ENCODE data around the gene F8.

Gene F8

DNA sequence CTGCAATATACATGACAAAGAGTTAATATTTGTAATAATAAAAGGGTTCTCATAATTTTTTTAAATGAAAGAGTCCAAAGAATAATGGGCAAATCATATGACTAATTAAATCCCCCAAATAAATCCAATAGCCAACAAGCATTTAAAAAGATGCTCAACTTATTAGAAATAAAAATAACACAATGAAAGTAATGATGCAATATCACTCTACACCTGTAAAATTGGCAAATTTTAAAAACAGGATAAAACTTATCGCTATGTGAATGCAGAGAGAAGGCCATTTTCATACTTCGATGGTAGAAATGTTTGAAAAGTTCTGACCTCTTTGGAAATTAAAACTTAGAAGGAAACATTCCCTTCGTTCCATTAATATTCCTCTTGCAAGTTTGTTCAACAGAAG, 1.9 kb downstream of the F8 start:
- TF ChIP-seq, protein P1, sequence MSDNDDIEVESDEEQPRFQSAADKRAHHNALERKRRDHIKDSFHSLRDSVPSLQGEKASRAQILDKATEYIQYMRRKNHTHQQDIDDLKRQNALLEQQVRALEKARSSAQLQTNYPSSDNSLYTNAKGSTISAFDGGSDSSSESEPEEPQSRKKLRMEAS (IDR thresholded peaks at IDR 0.05), result no peak
- TF ChIP-seq, protein P2, sequence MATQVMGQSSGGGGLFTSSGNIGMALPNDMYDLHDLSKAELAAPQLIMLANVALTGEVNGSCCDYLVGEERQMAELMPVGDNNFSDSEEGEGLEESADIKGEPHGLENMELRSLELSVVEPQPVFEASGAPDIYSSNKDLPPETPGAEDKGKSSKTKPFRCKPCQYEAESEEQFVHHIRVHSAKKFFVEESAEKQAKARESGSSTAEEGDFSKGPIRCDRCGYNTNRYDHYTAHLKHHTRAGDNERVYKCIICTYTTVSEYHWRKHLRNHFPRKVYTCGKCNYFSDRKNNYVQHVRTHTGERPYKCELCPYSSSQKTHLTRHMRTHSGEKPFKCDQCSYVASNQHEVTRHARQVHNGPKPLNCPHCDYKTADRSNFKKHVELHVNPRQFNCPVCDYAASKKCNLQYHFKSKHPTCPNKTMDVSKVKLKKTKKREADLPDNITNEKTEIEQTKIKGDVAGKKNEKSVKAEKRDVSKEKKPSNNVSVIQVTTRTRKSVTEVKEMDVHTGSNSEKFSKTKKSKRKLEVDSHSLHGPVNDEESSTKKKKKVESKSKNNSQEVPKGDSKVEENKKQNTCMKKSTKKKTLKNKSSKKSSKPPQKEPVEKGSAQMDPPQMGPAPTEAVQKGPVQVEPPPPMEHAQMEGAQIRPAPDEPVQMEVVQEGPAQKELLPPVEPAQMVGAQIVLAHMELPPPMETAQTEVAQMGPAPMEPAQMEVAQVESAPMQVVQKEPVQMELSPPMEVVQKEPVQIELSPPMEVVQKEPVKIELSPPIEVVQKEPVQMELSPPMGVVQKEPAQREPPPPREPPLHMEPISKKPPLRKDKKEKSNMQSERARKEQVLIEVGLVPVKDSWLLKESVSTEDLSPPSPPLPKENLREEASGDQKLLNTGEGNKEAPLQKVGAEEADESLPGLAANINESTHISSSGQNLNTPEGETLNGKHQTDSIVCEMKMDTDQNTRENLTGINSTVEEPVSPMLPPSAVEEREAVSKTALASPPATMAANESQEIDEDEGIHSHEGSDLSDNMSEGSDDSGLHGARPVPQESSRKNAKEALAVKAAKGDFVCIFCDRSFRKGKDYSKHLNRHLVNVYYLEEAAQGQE (IDR thresholded peaks at IDR 0.05; ENCODE audit: low read depth), result no peak
- TF ChIP-seq RAD21 (IDR thresholded peaks at IDR 0.05; ENCODE audit: low read depth) (no peak), CEBPB (IDR thresholded peaks at IDR 0.05) (no peak), TAF1 (IDR thresholded peaks at IDR 0.05; ENCODE audit: low read depth) (no peak), TCF12 (IDR thresholded peaks at IDR 0.05; ENCODE audit: low read depth) (no peak)
- TF ChIP-seq, protein P3, sequence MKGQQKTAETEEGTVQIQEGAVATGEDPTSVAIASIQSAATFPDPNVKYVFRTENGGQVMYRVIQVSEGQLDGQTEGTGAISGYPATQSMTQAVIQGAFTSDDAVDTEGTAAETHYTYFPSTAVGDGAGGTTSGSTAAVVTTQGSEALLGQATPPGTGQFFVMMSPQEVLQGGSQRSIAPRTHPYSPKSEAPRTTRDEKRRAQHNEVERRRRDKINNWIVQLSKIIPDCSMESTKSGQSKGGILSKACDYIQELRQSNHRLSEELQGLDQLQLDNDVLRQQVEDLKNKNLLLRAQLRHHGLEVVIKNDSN (IDR thresholded peaks at IDR 0.05), result no peak

DNA sequence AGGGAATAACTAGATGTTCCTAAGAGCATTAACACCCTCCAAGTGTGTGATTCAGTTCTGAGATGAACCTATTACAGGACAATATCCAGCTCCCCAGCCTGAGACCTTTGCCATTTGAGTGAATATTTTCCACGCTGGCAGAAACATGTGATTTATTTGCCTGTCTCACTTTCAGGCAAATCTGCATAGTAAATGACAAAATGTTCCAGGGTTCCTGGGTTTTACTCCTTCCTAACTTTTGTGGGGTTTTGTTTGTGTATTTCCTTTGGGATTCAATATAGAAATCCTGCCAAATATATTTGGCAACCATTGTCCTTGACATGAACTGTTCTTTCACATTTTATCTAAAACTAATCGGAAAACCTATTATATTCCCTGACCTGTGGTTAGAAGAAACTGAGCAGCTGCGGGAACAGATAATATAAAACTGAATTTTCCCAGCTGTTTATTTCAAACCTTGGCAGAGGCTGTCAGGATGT, 12.5 kb downstream of the F8 start:
- TF ChIP-seq YY1 (IDR thresholded peaks at IDR 0.05; ENCODE audit: low read depth), result no peak
- TF ChIP-seq, protein P3 (IDR thresholded peaks at IDR 0.05), result no peak
- TF ChIP-seq NFIC (IDR thresholded peaks at IDR 0.05), result no peak
- TF ChIP-seq CEBPB (IDR thresholded peaks at IDR 0.05), result no peak
- TF ChIP-seq TEAD4 (IDR thresholded peaks at IDR 0.05), result no peak
- no peak for TF ChIP-seq EP300 (IDR thresholded peaks at IDR 0.05; ENCODE audit: borderline replicate concordance)
- TF ChIP-seq RAD21 (IDR thresholded peaks at IDR 0.05; ENCODE audit: low read depth), result no peak

- TF ChIP-seq CEBPB (IDR thresholded peaks at IDR 0.05) (no peak), YY1 (IDR thresholded peaks at IDR 0.05; ENCODE audit: low read depth) (no peak), ZBTB7A (IDR thresholded peaks at IDR 0.05; ENCODE audit: low read depth) (no peak), CREB1 (IDR thresholded peaks at IDR 0.05; ENCODE audit: low read depth) (no peak), RAD21 (IDR thresholded peaks at IDR 0.05; ENCODE audit: low read depth) (no peak)
- TF ChIP-seq, protein P3 (IDR thresholded peaks at IDR 0.05), result no peak
Measured at GRCh38 chrX:155005190-155005589, 17.3 kb downstream of the F8 start.

DNA sequence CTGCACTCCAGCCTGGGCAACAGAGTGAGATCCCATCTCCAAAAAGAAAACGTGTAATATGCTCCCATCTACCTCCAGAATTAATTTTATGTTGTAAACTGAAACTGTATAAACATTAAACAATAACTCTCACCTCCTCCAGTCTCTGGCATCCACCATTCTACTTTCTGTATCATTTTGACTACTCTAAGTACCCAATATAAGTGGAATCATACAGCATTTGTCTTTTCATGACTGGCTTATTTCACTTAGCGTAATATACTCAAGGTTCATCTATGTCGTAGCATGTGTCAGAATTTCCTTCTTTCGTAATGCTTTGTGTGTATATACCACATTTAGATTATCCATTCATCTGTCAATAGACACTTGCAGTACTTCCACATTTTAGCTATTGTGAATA, 20.6 kb downstream of the F8 start:
- TF ChIP-seq YY1 (IDR thresholded peaks at IDR 0.05; ENCODE audit: low read depth) (no peak), TCF12 (IDR thresholded peaks at IDR 0.05; ENCODE audit: low read depth) (no peak), CREB1 (IDR thresholded peaks at IDR 0.05; ENCODE audit: low read depth) (no peak), EGR1 (IDR thresholded peaks at IDR 0.05) (no peak), NFIC (IDR thresholded peaks at IDR 0.05) (no peak), FOXM1 (IDR thresholded peaks at IDR 0.05; ENCODE audit: borderline replicate concordance, low read depth) (no peak), ZBTB7A (IDR thresholded peaks at IDR 0.05; ENCODE audit: low read depth) (no peak), RAD21 (IDR thresholded peaks at IDR 0.05; ENCODE audit: low read depth) (no peak), EP300 (IDR thresholded peaks at IDR 0.05; ENCODE audit: borderline replicate concordance) (no peak), TAF1 (IDR thresholded peaks at IDR 0.05; ENCODE audit: low read depth) (no peak), TEAD4 (IDR thresholded peaks at IDR 0.05) (no peak), CEBPB (IDR thresholded peaks at IDR 0.05) (no peak)
- TF ChIP-seq, protein P3 (IDR thresholded peaks at IDR 0.05), result no peak
- TF ChIP-seq, protein P1 (IDR thresholded peaks at IDR 0.05), result no peak
- TF ChIP-seq, protein P2 (IDR thresholded peaks at IDR 0.05; ENCODE audit: low read depth), result no peak

DNA sequence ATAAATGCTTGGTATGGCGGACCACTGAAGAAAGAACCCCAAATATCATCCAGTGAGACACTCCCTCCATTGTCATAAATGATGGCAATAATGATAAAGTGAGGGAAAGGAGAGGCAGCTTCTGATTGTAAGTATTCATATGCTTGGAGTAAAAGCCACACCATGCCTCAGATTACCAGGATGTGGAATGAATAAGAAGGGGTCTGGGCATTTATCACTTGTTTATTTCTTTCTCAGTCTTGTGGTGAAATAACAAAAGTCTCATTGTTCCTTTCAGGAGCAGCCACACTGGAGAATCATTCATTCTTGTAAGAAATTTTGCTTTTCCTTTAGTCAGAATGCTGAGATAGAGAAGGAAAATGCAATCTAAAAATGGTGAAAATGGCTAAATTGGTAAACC, 21.7 kb downstream of the F8 start:
- TF ChIP-seq NFIC (IDR thresholded peaks at IDR 0.05) (no peak), FOXM1 (IDR thresholded peaks at IDR 0.05; ENCODE audit: borderline replicate concordance, low read depth) (no peak), TAF1 (IDR thresholded peaks at IDR 0.05; ENCODE audit: low read depth) (no peak), EGR1 (IDR thresholded peaks at IDR 0.05) (no peak), RAD21 (IDR thresholded peaks at IDR 0.05; ENCODE audit: low read depth) (no peak), CREB1 (IDR thresholded peaks at IDR 0.05; ENCODE audit: low read depth) (no peak), TCF12 (IDR thresholded peaks at IDR 0.05; ENCODE audit: low read depth) (no peak), CEBPB (IDR thresholded peaks at IDR 0.05) (no peak), EP300 (IDR thresholded peaks at IDR 0.05; ENCODE audit: borderline replicate concordance) (no peak), YY1 (IDR thresholded peaks at IDR 0.05; ENCODE audit: low read depth) (no peak), ZBTB7A (IDR thresholded peaks at IDR 0.05; ENCODE audit: low read depth) (no peak), TEAD4 (IDR thresholded peaks at IDR 0.05) (no peak)
- TF ChIP-seq, protein P1 (IDR thresholded peaks at IDR 0.05), result no peak
- TF ChIP-seq, protein P2 (IDR thresholded peaks at IDR 0.05; ENCODE audit: low read depth), result no peak
- TF ChIP-seq, protein P3 (IDR thresholded peaks at IDR 0.05), result no peak
